Chondrocyte (in vitro differentiated cells): ENCODE results near the gene CSNK2A1. TPM values are rescaled to one million over a fixed set of nuclear protein-coding genes. Genes with fewer than 3 reads are reported as not detected.

Source experiments
- DNase-seq: peaks from one replicate; pipeline ENCODE4 v3.0.0; 2021; ENCODE audit warnings: mixed read lengths, low spot score
- H3K27ac Mint-ChIP-seq: one replicate; pipeline ENCODE4 v1.8.0; 2021; ENCODE audit warnings: mild to moderate bottlenecking, moderate library complexity, mixed read lengths; ENCODE audit not compliant: unreplicated experiment
- H3K27me3 Mint-ChIP-seq: 2 replicates; pipeline ENCODE4 v1.8.0; 2021; ENCODE audit warnings: low read depth, mixed read lengths
- H3K36me3 Mint-ChIP-seq: 2 replicates; pipeline ENCODE4 v1.8.0; 2021; ENCODE audit warnings: low read depth, mixed read lengths
- H3K4me1 Mint-ChIP-seq: 2 replicates; pipeline ENCODE4 v1.8.0; 2021; ENCODE audit warnings: low read depth, mild to moderate bottlenecking, mixed read lengths
- H3K4me3 Mint-ChIP-seq: one replicate; pipeline ENCODE4 v1.8.0; 2021; ENCODE audit warnings: mild to moderate bottlenecking, moderate library complexity, mixed read lengths; ENCODE audit not compliant: unreplicated experiment
- H3K9me3 Mint-ChIP-seq: 2 replicates; pipeline ENCODE4 v1.8.0; 2021; ENCODE audit warnings: low read depth, mixed read lengths
- long read RNA-seq: library from polyadenylated mRNA; stranded (forward); transcript quantifications from one replicate; pipeline ENCODE4 v2.0.0, GENCODE V29; 2021
- total RNA-seq: library from RNA; stranded (reverse); gene quantifications from 3 replicates; pipeline ENCODE4 v1.2.1, GENCODE V29; 2021
- TF ChIP-seq, protein P1 (sequence below): fragments of 200-600 bp; sonication (generic); IDR thresholded peaks from 2 replicates; pipeline ENCODE4 v1.5.0; 2021; ENCODE audit warnings: antibody characterized with exemption, mild to moderate bottlenecking, moderate library complexity

The CSNK2A1 gene
- 121 to 129 TPM (median 122 TPM) in 3 replicates for total RNA-seq
- long read RNA-seq, full-length matches to known transcripts, result 89 of 102 reads
- long read RNA-seq, partial matches to known transcripts, result 2 of 102 reads
- long read RNA-seq, other reads (novel, unspliced or antisense), result 11 of 102 reads

DNA sequence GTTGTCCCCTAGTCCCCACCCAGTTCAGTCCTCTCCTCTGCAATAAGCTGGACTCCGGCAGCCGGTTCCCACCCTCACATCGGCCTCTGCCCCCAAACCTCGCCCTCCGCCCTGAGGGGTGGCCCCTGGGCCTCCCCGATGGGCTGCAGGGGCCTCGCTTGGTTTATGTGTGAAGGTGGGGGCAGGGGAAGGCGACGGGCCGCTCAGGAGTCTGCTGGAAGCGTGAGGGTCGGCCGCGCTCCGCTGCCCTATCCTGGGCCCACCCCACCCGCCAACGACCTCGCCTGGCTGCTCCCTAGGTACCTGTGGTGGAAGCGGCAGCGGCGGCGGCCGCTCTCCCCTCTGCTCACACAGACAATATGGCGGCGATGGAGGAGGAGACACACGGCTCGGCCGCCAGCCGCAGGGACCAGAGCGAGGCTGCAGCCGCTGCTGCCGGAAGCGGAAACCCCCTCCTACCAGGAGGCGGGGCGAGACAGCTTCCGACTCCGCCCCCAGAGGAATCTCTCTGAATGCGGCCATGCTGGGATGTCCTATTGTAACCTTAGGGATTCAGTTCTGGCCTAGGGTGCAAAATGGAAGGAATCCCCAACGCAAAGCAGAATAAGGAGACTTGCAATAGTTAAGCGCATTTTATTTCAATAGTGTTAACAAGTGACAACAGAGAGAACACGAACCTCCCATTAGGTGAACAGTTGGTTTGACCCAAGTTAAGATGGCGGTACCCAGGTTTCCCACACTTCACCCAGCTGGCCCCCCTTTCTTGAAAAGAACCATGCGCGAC, at the start of gene CSNK2A1:
Gene CSNK2A1, minus strand, starts transcription at position 422 of the 784 bp plus-strand sequence. CDS start 35,239 bp downstream, outside the sequence.
- Mint-ChIP-seq H3K4me3 (peak within 1 kb of the TSS; percentile 77), H3K27ac (peak within 1 kb of the TSS; percentile 97), H3K27me3 (peaks cover 9% of the 10 kb centered on the region), H3K4me1 (peaks cover 50% of the 10 kb centered on the region), H3K9me3 (no peaks in the 10 kb centered on the region), H3K36me3 (peaks cover 4% of the 10 kb centered on the region)
- DNase-seq, result peak; percentile 97
- TF ChIP-seq, protein P1, sequence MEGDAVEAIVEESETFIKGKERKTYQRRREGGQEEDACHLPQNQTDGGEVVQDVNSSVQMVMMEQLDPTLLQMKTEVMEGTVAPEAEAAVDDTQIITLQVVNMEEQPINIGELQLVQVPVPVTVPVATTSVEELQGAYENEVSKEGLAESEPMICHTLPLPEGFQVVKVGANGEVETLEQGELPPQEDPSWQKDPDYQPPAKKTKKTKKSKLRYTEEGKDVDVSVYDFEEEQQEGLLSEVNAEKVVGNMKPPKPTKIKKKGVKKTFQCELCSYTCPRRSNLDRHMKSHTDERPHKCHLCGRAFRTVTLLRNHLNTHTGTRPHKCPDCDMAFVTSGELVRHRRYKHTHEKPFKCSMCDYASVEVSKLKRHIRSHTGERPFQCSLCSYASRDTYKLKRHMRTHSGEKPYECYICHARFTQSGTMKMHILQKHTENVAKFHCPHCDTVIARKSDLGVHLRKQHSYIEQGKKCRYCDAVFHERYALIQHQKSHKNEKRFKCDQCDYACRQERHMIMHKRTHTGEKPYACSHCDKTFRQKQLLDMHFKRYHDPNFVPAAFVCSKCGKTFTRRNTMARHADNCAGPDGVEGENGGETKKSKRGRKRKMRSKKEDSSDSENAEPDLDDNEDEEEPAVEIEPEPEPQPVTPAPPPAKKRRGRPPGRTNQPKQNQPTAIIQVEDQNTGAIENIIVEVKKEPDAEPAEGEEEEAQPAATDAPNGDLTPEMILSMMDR, result no peak

DNA sequence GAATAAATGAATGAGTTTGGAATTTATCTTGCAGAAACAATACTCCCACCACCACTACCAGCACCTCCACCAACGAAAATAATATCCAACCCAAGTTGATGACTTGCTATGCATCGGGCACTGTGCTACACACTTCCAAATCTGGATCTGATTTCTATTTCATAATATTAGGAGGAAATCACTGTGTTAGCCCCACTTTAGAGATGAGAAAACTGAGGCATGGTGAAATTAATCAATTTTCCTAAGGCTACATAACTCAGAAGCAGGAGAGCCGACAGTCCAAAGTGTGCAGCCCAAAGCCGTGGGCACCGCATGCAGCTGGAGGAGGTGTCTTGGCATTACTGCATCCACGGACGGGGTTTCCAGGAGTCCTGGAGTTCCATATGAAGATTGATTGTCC, 48.9 kb upstream of the CSNK2A1 start:
- no peaks in the 10 kb centered on the region for H3K4me1 Mint-ChIP-seq
- peaks cover 22% of the 10 kb centered on the region for H3K27me3 Mint-ChIP-seq
- H3K9me3 Mint-ChIP-seq, result no peaks in the 10 kb centered on the region
- H3K36me3 Mint-ChIP-seq, result no peaks in the 10 kb centered on the region
- no peak overlapping the region for H3K27ac Mint-ChIP-seq
- TF ChIP-seq, protein P1, result no peak
- DNase-seq, result no peak
- H3K4me3 Mint-ChIP-seq, result no peak overlapping the region

DNA sequence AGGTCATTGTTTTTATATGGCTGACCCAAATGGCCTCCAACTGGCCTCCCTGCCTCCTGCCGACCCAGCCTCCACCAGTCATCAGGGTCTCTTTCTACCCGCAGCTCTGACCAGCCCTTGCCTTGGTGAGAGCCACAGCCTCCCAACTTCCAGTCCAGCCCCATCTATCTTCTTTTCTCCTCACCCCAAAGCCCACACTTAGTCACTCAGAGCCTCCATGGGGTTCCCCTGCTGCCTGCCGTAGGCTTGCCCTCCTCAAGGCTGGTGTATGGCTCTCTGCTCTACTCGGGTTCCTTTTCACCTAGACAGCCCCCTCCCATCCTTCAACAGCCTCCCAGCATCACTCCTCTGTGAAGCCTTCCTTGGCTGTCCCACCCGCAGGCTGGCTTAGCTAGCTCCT, 48.4 kb upstream of the CSNK2A1 start:
- Mint-ChIP-seq H3K4me1 (no peaks in the 10 kb centered on the region), H3K4me3 (no peak overlapping the region), H3K27ac (no peak overlapping the region), H3K36me3 (no peaks in the 10 kb centered on the region), H3K27me3 (peaks cover 24% of the 10 kb centered on the region), H3K9me3 (no peaks in the 10 kb centered on the region)
- TF ChIP-seq, protein P1, result no peak
- no peak for DNase-seq

DNA sequence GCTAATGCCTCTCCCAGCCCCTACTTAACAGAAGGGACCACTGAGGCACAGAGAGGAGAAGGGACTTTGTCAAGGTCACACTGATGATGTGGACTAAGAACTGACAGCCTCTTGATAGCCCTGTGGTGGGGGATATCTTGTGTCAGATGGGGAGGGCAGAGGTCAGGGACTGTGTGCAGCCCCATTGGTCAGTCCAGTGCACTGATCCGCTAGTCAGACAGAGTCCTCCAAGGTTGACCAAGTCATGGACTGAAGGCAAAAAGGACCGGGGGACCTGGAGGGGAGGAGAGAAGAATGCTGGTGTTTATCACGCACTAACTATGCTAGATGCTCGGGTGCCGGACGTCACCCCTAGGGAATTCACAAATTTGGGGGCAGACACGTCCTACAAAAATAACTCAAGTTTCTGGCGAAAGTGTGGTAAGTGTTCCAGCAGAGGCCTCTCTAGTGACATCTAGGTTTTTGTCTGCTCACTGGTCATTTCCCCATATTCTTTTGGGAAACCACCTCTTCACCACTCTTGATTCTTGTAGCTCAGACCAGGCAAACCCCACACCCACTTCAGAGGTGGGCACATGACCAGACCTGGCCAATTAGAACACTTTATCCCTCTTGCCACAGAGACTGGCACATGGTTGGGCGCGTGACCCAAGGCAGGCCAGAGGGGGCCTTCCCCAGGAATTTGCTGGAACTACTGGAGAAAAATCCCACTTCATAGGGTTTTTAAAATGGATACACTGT, 45.5 kb upstream of the CSNK2A1 start:
- H3K4me1 Mint-ChIP-seq, result no peaks in the 10 kb centered on the region
- TF ChIP-seq, protein P1, result no peak
- no peak overlapping the region for H3K27ac Mint-ChIP-seq
- no peaks in the 10 kb centered on the region for H3K36me3 Mint-ChIP-seq
- no peak for DNase-seq
- no peak overlapping the region for H3K4me3 Mint-ChIP-seq
- H3K9me3 Mint-ChIP-seq, result no peaks in the 10 kb centered on the region
- H3K27me3 Mint-ChIP-seq, result peaks cover 42% of the 10 kb centered on the region

DNA sequence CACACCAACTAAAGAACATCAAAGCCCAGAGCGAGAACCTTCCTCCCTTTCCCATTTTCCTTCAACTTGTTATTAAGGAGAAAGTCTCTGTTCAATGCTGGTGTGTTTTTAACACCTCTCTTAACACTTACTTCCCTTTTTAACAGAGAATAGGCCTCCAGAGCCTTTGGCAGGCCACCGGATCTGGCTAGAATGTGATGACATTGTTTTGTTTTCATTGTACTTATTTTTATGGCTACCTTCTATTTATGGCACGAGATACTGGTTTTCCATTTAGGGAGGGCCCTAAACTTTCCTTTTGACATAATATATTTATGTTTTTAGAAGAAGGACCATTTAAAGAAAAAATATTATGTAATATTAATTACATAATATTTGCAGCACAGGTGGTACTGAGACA, 44.9 kb upstream of the CSNK2A1 start:
- DNase-seq, result no peak
- Mint-ChIP-seq H3K27me3 (peaks cover 43% of the 10 kb centered on the region), H3K9me3 (no peaks in the 10 kb centered on the region), H3K27ac (no peak overlapping the region), H3K4me3 (no peak overlapping the region), H3K4me1 (no peaks in the 10 kb centered on the region), H3K36me3 (no peaks in the 10 kb centered on the region)
- TF ChIP-seq, protein P1, result no peak
